ENCODE data around the gene KLHL4.

GRCh38 chrX:87580862-87581261 lies 63.3 kb downstream of the KLHL4 start:
- no peak for TF ChIP-seq EZH2 (IDR thresholded peaks at IDR 0.05; ENCODE audit: low read length, unreplicated experiment)
- no peak for TF ChIP-seq CTCF (conservative IDR thresholded peaks at IDR 0.05; ENCODE audit: low read depth, low read length)
